IMR-90 (cell line): Measurements from ENCODE around the gene PRKG2. TPM values are rescaled to one million over a fixed set of nuclear protein-coding genes. Genes with fewer than 3 reads are reported as not detected.

ENCODE experiments used
- ATAC-seq: fragments of 200-7000 bp; cut with Tn5 transposase; 2 replicates; pipeline ENCODE4 v1.9.1; 2020; ENCODE audit warnings: low read depth, mild to moderate bottlenecking, moderate library complexity
- BruUV-seq: library from RNA; stranded (reverse); fragments of 400-500 nt; replicated peaks from 2 replicates; lab custom pipeline; 2021; lab: Mats Ljungman, UMichigan
- CTCF ChIA-PET: fragments of 300-600 bp; formaldehyde crosslinking; extraction: SDS; loops from one replicate; lab custom pipeline; 2021; ENCODE audit warnings: antibody characterized with exemption; lab: Yijun Ruan, JAX
- POLR2A ChIA-PET: fragments of 300-600 bp; sonication (Branson Sonifier 250); formaldehyde crosslinking; loops from one replicate; lab custom pipeline; 2022; ENCODE audit warnings: antibody characterized with exemption; ENCODE audit not compliant: unreplicated experiment; lab: Charles Lee
- DNase-seq: peaks from one replicate; pipeline ENCODE4 v3.0.0; 2013
- H2AFZ ChIP-seq: replicated peaks from 2 replicates; pipeline ENCODE3; 2013; ENCODE audit warnings: low read length, mild to moderate bottlenecking; ENCODE audit not compliant: poor library complexity
- H2AK5ac ChIP-seq: 2 replicates; pipeline ENCODE4 v1.6.1; 2013; ENCODE audit warnings: low read depth, low read length, inconsistent platforms
- H2AK9ac ChIP-seq: replicated peaks from 2 replicates; pipeline ENCODE3; 2013; ENCODE audit warnings: mild to moderate bottlenecking, low read depth, low read length, moderate library complexity; ENCODE audit not compliant: poor library complexity
- H2BK120ac ChIP-seq: 2 replicates; pipeline ENCODE4 v1.6.1; 2013; ENCODE audit warnings: low read depth, low read length, inconsistent platforms
- H2BK15ac ChIP-seq: 3 replicates; pipeline ENCODE4 v1.6.1; 2013; ENCODE audit warnings: low read depth, low read length, inconsistent platforms
- H2BK20ac ChIP-seq: 2 replicates; pipeline ENCODE4 v1.6.1; 2013; ENCODE audit warnings: low read depth, mild to moderate bottlenecking, inconsistent platforms, low read length, moderate library complexity
- H2BK5ac ChIP-seq: 2 replicates; pipeline ENCODE4 v1.6.1; 2013; ENCODE audit warnings: mild to moderate bottlenecking, low read depth, low read length, inconsistent platforms; ENCODE audit not compliant: poor library complexity, severe bottlenecking
- H3K14ac ChIP-seq: replicated peaks from 2 replicates; pipeline ENCODE4 v1.6.1; 2013; ENCODE audit warnings: low read depth, low read length, inconsistent platforms
- H3K18ac ChIP-seq: 2 replicates; pipeline ENCODE4 v1.6.1; 2013; ENCODE audit warnings: low read depth, low read length, control low read depth
- H3K23ac ChIP-seq: 2 replicates; pipeline ENCODE4 v1.6.1; 2013; ENCODE audit warnings: low read depth, low read length, inconsistent platforms
- H3K27ac ChIP-seq: 2 replicates; pipeline ENCODE4 v1.5.1; 2013; ENCODE audit warnings: mild to moderate bottlenecking, control low read depth, low read length; ENCODE audit not compliant: insufficient read depth
- H3K27me3 ChIP-seq: 2 replicates; pipeline ENCODE4 v1.6.1; 2013; ENCODE audit warnings: low read length; ENCODE audit not compliant: control insufficient read depth, insufficient read depth
- H3K36me3 ChIP-seq: 2 replicates; pipeline ENCODE4 v1.6.1; 2013; ENCODE audit warnings: low read length, mixed read lengths; ENCODE audit not compliant: control insufficient read depth, insufficient read depth
- H3K4ac ChIP-seq: 2 replicates; pipeline ENCODE4 v1.6.1; 2013; ENCODE audit warnings: low read depth, low read length, inconsistent platforms
- H3K4me1 ChIP-seq: 2 replicates; pipeline ENCODE4 v1.6.1; 2013; ENCODE audit warnings: low read length, mixed read lengths; ENCODE audit not compliant: control insufficient read depth, insufficient read depth
- H3K4me2 ChIP-seq: 2 replicates; pipeline ENCODE4 v1.6.1; 2013; ENCODE audit warnings: low read depth, mild to moderate bottlenecking, control low read depth, low read length, moderate library complexity
- H3K4me3 ChIP-seq: 2 replicates; pipeline ENCODE4 v1.5.1; 2013; ENCODE audit warnings: low read depth, mild to moderate bottlenecking, control low read depth, low read length, moderate library complexity; ENCODE audit not compliant: insufficient read depth
- H3K56ac ChIP-seq: 2 replicates; pipeline ENCODE4 v1.6.1; 2013; ENCODE audit warnings: low read length, inconsistent platforms; ENCODE audit not compliant: insufficient read depth; ENCODE audit errors: extremely low read depth
- H3K79me1 ChIP-seq, 2 experiments: 2 replicates each; pipeline ENCODE4 v1.6.1; 2013; ENCODE audit warnings: low read length in 2 of 2, inconsistent platforms in 1 of 2, low read depth in 1 of 2
- H3K9ac ChIP-seq: 2 replicates; pipeline ENCODE4 v1.6.1; 2013; ENCODE audit warnings: low read depth, low read length, control low read depth
- H3K9me1 ChIP-seq: 2 replicates; pipeline ENCODE4 v1.6.1; 2013; ENCODE audit warnings: low read length, inconsistent platforms; ENCODE audit not compliant: insufficient read depth
- H3K9me3 ChIP-seq: 2 replicates; pipeline ENCODE4 v1.6.1; 2013; ENCODE audit warnings: low read length; ENCODE audit not compliant: control insufficient read depth, insufficient read depth
- H4K20me1 ChIP-seq: 2 replicates; pipeline ENCODE4 v1.6.1; 2013; ENCODE audit warnings: low read length, inconsistent platforms; ENCODE audit not compliant: insufficient read depth
- H4K5ac ChIP-seq: 2 replicates; pipeline ENCODE4 v1.6.1; 2013; ENCODE audit warnings: mild to moderate bottlenecking, low read depth, low read length, control low read depth
- H4K8ac ChIP-seq, 2 experiments: 2 replicates each; pipeline ENCODE4 v1.6.1; 2013; ENCODE audit warnings: low read depth in 2 of 2, low read length in 2 of 2, control low read depth in 1 of 2, inconsistent platforms in 1 of 2
- H4K91ac ChIP-seq: 2 replicates; pipeline ENCODE4 v1.6.1; 2013; ENCODE audit warnings: low read depth, low read length, inconsistent platforms; ENCODE audit not compliant: insufficient read depth
- BHLHE40 ChIP-seq: fragments of 150-350 bp; IDR thresholded peaks from 2 replicates; pipeline ENCODE4 v1.6.1; 2016; ENCODE audit warnings: mild to moderate bottlenecking, low read depth, low read length
- CEBPB ChIP-seq: IDR thresholded peaks from 2 replicates; pipeline ENCODE4 v1.6.1; 2012; ENCODE audit warnings: low read depth, low read length, improper control_type of control experiment
- CHD1 ChIP-seq: IDR thresholded peaks from 2 replicates; pipeline ENCODE4 v1.6.1; 2012; ENCODE audit warnings: low read depth, low read length, improper control_type of control experiment
- CTCF ChIP-seq: conservative IDR thresholded peaks from 2 replicates; pipeline ENCODE4 v1.5.1; 2012; ENCODE audit warnings: mild to moderate bottlenecking, low read depth, low read length, improper control_type of control experiment
- ELK1 ChIP-seq: fragments of 150-350 bp; IDR thresholded peaks from 2 replicates; pipeline ENCODE4 v1.6.1; 2016; ENCODE audit warnings: low read depth, mild to moderate bottlenecking, low read length, moderate library complexity, borderline replicate concordance
- FOS ChIP-seq: fragments of 150-350 bp; IDR thresholded peaks from 2 replicates; pipeline ENCODE4 v1.6.1; 2016; ENCODE audit warnings: low read depth, low read length
- MAFK ChIP-seq: IDR thresholded peaks from 2 replicates; pipeline ENCODE4 v1.6.1; 2012; ENCODE audit warnings: low read depth, low read length, improper control_type of control experiment
- MAZ ChIP-seq: IDR thresholded peaks from 2 replicates; pipeline ENCODE4 v1.6.1; 2012; ENCODE audit warnings: low read depth, mild to moderate bottlenecking, low read length, improper control_type of control experiment, moderate library complexity, borderline replicate concordance
- MXI1 ChIP-seq: IDR thresholded peaks from 2 replicates; pipeline ENCODE4 v1.6.1; 2012; ENCODE audit warnings: low read depth, mild to moderate bottlenecking, low read length, moderate library complexity, borderline replicate concordance
- NFE2L2 ChIP-seq: fragments of 150-350 bp; IDR thresholded peaks from 2 replicates; pipeline ENCODE4 v1.6.1; 2016; ENCODE audit warnings: low read depth, mild to moderate bottlenecking, low read length
- POLR2A ChIP-seq: IDR thresholded peaks from 2 replicates; pipeline ENCODE4 v1.6.1; 2012; ENCODE audit warnings: mild to moderate bottlenecking, low read depth, low read length
- RAD21 ChIP-seq: IDR thresholded peaks from 2 replicates; pipeline ENCODE4 v1.6.1; 2012; ENCODE audit warnings: low read length, improper control_type of control experiment
- RCOR1 ChIP-seq: IDR thresholded peaks from 2 replicates; pipeline ENCODE4 v1.6.1; 2012; ENCODE audit warnings: mild to moderate bottlenecking, low read length, improper control_type of control experiment; ENCODE audit not compliant: insufficient replicate concordance
- RFX5 ChIP-seq: IDR thresholded peaks from 2 replicates; pipeline ENCODE4 v1.8.0; 2012; ENCODE audit warnings: low read depth, mild to moderate bottlenecking, low read length, moderate library complexity
- SMC3 ChIP-seq: fragments of 150-350 bp; IDR thresholded peaks from 2 replicates; pipeline ENCODE4 v1.6.1; 2016; ENCODE audit warnings: low read depth, mild to moderate bottlenecking, antibody characterized with exemption, low read length, moderate library complexity
- USF2 ChIP-seq: fragments of 150-350 bp; IDR thresholded peaks from 2 replicates; pipeline ENCODE4 v1.6.1; 2017; ENCODE audit warnings: mild to moderate bottlenecking, antibody characterized with exemption, low read length, low read depth
- dilution Hi-C: fragments of 300-500 bp; cut with HindIII; formaldehyde crosslinking; loops from one replicate; pipeline ENCODE4 v1.14.3; 2018; ENCODE audit warnings: low sequenced_read_pairs; ENCODE audit not compliant: unreplicated experiment
- in situ Hi-C: fragments of 300-500 bp; cut with MboI; formaldehyde crosslinking; loops from 3 replicates; pipeline ENCODE4 v1.14.3; 2019; ENCODE audit warnings: low sequenced_read_pairs, inconsistent platforms, mixed read lengths
- intact Hi-C: fragments of 100-400 bp; cut with micrococcal nuclease; formaldehyde crosslinking; loops from 2 replicates; pipeline ENCODE4 v1.10.0; 2022
- polyA plus RNA-seq, 3 experiments: library from polyadenylated mRNA; depleted of rRNA; stranded (reverse); fragments of >200 nt; gene quantifications; 2 replicates each; pipeline ENCODE4 v1.2.3, GENCODE V29; 2012; ENCODE audit warnings: low replicate concordance in 1 of 3
- total RNA-seq: library from RNA; depleted of rRNA; stranded (reverse); fragments of >200 nt; gene quantifications from 2 replicates; pipeline ENCODE4 v1.2.3, GENCODE V29; 2012

PRKG2 gene
- total and polyA plus RNA-seq, 2 of the 4 experiments (the other 2 are of a cell fraction) = 0.44 to 2.0 TPM

- TF ChIP-seq FOS (no peak), CTCF (no peak), USF2 (no peak), RFX5 (no peak), MXI1 (no peak), BHLHE40 (no peak), CHD1 (no peak), NFE2L2 (no peak), MAFK (no peak), SMC3 (no peak), RCOR1 (no peak), MAZ (no peak), ELK1 (no peak), POLR2A (no peak), CEBPB (no peak), RAD21 (no peak)
- Histone ChIP-seq H3K4me2 (no peak overlapping the region), H3K4me1 (0 out of 2 replicates have a peak, but pooled peaks cover 2% of the 10 kb centered on the region), H2BK20ac (no peak overlapping the region), H3K56ac (no peak overlapping the region), H3K9ac (no peak overlapping the region), H2AK9ac (no peak overlapping the region), H3K79me1 (no peaks in the 10 kb centered on the region), H3K18ac (no peak overlapping the region), H3K27ac (no peak overlapping the region), H2BK15ac (no peak overlapping the region), H2AK5ac (no peak overlapping the region), H2BK5ac (no peak overlapping the region), H4K5ac (no peak overlapping the region), H3K14ac (no peak overlapping the region), H2AFZ (no peak overlapping the region), H3K4ac (no peak overlapping the region), H3K27me3 (no peaks in the 10 kb centered on the region), H3K36me3 (peaks cover 4% of the 10 kb centered on the region), H3K23ac (no peak overlapping the region), H4K91ac (no peak overlapping the region), H3K9me1 (no peaks in the 10 kb centered on the region), H2BK120ac (no peak overlapping the region), H4K20me1 (no peaks in the 10 kb centered on the region), H3K9me3 (no peaks in the 10 kb centered on the region), H3K4me3 (no peak overlapping the region), H4K8ac (no peak overlapping the region)
- dilution Hi-C loops = no loop called here
- ATAC-seq = no peak
- no peak for DNase-seq
- BruUV-seq = no TSS peak
- ChIA-PET CTCF (interaction anchor here (0.6 kb wide), 1 partner anchor 68 kb away, joined by 3 read pairs; no protein-coding TSS in a partner anchor), POLR2A (no interaction called here)
- in situ Hi-C loops = no loop called here
- intact Hi-C loops = no loop called here
These were observed 68.6 kb downstream of the PRKG2 start for GRCh38 chr4:81146466-81146865.
